ENCODE measurements around the gene CEACAM7.

GRCh38 chr19:41720103-41720502 is 32.0 kb upstream of the CEACAM7 start:
- TF ChIP-seq CTCF (IDR thresholded peaks at IDR 0.05) (no peak), POLR2A (IDR thresholded peaks at IDR 0.05) (no peak)

All from heart left ventricle (tissue), 13 donors.